SK-N-SH treated with all-trans-retinoic acid at 6 μM for 48 hours (cell line): ENCODE data around the gene SLC38A3.

Source experiments
- ARNTL ChIP-seq: fragments of 450-650 bp; formaldehyde crosslinking; IDR thresholded peaks from 2 replicates; pipeline ENCODE4 v1.5.0; 2020; ENCODE audit warnings: low read depth, mild to moderate bottlenecking, moderate library complexity, borderline replicate concordance
- BACH2 ChIP-seq: fragments of 250-450 bp; sonication (Bioruptor Pico); IDR thresholded peaks from 2 replicates; pipeline ENCODE4 v1.9.0; 2021; ENCODE audit warnings: mild to moderate bottlenecking, borderline replicate concordance
- CSRNP3 ChIP-seq: fragments of 250-450 bp; sonication (Bioruptor Pico); IDR thresholded peaks from 2 replicates; pipeline ENCODE4 v1.5.1; 2021; ENCODE audit warnings: mild to moderate bottlenecking, moderate library complexity
- ISL1 ChIP-seq: fragments of 250-450 bp; sonication (Bioruptor Pico); IDR thresholded peaks from 2 replicates; pipeline ENCODE4 v2.1.2; 2022; ENCODE audit warnings: mild to moderate bottlenecking, moderate library complexity
- PATZ1 ChIP-seq: fragments of 250-450 bp; sonication (Bioruptor Pico); IDR thresholded peaks from 2 replicates; pipeline ENCODE4 v1.8.0; 2020; ENCODE audit warnings: mild to moderate bottlenecking, moderate library complexity, borderline replicate concordance
- PPARA ChIP-seq: fragments of 250-450 bp; sonication (Bioruptor Pico); IDR thresholded peaks from 2 replicates; pipeline ENCODE4 v1.5.0; 2020; ENCODE audit warnings: mild to moderate bottlenecking, borderline replicate concordance
- SNAI2 ChIP-seq: fragments of 250-450 bp; sonication (Bioruptor Pico); IDR thresholded peaks from 2 replicates; pipeline ENCODE4 v1.5.0; 2020; ENCODE audit warnings: mild to moderate bottlenecking, moderate library complexity
- TSHZ2 ChIP-seq: fragments of 250-450 bp; sonication (Bioruptor Pico); IDR thresholded peaks from 2 replicates; pipeline ENCODE4 v1.5.0; 2020; ENCODE audit warnings: mild to moderate bottlenecking, moderate library complexity
- ZC3H10 ChIP-seq: fragments of 250-450 bp; sonication (Bioruptor Pico); IDR thresholded peaks from 2 replicates; pipeline ENCODE4 v1.5.1; 2021; ENCODE audit warnings: mild to moderate bottlenecking, moderate library complexity
- ZFP30 ChIP-seq: fragments of 450-650 bp; formaldehyde crosslinking; IDR thresholded peaks from 2 replicates; pipeline ENCODE4 v1.5.0; 2022; ENCODE audit warnings: mild to moderate bottlenecking, moderate library complexity
- ZNF70 ChIP-seq: fragments of 450-650 bp; formaldehyde crosslinking; IDR thresholded peaks from 2 replicates; pipeline ENCODE4 v1.5.0; 2020; ENCODE audit warnings: mild to moderate bottlenecking, moderate library complexity
- ZNF8 ChIP-seq: fragments of 450-650 bp; formaldehyde crosslinking; IDR thresholded peaks from 2 replicates; pipeline ENCODE4 v1.5.0; 2020; ENCODE audit warnings: mild to moderate bottlenecking, moderate library complexity

GRCh38 chr3:50208677-50209344, 3.7 kb downstream of the SLC38A3 start:
- TF ChIP-seq ZNF70 (CRISPR knock-in tag) = no peak
- TF ChIP-seq ARNTL = no peak
- no peak for TF ChIP-seq BACH2 (CRISPR knock-in tag)
- TF ChIP-seq SNAI2 = no peak
- TF ChIP-seq ISL1 = no peak
- no peak for TF ChIP-seq TSHZ2 (CRISPR knock-in tag)
- no peak for TF ChIP-seq PATZ1
- no peak for TF ChIP-seq ZC3H10 (CRISPR knock-in tag)
- no peak for TF ChIP-seq PPARA (CRISPR knock-in tag)
- TF ChIP-seq CSRNP3 (CRISPR knock-in tag) = no peak
- no peak for TF ChIP-seq ZNF8
- no peak for TF ChIP-seq ZFP30
